ENCODE results near the gene PRKAG2.

The PRKAG2 gene

GRCh38 chr7:151814400-151815009 is 62.4 kb downstream of the PRKAG2 start:
- no peak for DNase-seq

GRCh38 chr7:151813997-151814396 is 62.9 kb downstream of the PRKAG2 start:
- no peak for DNase-seq

GRCh38 chr7:151813445-151813844 is 63.5 kb downstream of the PRKAG2 start:
- DNase-seq = no peak

DNA sequence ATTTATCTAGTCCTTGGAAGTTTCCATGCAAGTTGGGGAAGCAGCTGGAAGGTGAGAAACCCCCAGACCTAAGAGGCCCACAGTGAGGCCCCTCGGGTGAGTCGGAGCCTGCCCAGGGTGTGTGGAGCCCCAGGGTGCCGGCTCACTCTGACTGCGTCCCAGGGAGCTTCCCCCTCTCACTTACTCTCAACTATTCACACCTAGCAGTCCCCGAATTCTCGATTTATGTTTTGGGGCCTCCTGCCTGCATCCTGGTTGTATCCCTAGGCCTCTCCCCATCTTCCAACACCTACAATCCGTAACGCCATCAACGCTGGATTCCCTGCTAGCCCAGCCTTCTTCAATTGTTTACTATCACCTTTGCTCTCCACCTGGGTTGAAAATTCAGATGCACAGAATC is 63.9 kb downstream of the PRKAG2 start:
- DNase-seq = no peak

GRCh38 chr7:151810441-151811232 is 66.3 kb downstream of the PRKAG2 start:
- DNase-seq = no peak

GRCh38 chr7:151809864-151810170 is 67.1 kb downstream of the PRKAG2 start:
- DNase-seq = no peak

DNA sequence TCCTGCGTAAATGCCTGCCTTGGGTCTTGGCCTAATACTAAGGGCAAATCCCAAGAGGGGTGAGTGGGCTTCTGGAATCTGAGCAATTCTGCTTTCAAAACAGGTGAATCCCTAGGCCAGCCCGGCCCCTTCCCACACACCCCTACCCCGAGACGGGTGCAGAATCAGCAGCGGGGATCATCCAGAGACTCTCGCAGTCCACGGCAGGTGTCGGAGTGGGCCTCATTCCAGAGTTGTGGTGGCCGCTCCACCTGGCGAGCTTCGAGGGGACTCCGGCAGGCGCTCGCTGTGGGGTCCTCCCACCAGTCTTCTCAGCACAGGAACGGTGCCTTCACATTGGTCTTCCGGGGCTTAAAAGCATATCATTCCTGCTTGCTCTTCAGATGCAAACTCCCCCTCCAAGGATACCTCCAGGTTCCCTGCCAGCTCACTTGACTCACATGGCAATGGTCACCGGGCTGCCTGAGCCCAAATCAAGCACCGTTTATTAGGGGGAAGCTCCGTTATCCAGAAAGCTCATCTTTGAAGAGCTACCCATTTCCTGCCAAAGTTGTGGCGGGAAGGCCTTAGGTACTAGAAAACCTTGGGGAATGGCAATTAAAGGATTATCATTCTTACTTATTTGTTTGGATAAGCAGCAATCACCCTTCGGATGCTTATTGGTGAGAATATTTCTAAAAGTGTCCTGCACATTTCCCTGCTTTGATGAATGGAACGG is 67.6 kb downstream of the PRKAG2 start:
- no peak for DNase-seq

DNA sequence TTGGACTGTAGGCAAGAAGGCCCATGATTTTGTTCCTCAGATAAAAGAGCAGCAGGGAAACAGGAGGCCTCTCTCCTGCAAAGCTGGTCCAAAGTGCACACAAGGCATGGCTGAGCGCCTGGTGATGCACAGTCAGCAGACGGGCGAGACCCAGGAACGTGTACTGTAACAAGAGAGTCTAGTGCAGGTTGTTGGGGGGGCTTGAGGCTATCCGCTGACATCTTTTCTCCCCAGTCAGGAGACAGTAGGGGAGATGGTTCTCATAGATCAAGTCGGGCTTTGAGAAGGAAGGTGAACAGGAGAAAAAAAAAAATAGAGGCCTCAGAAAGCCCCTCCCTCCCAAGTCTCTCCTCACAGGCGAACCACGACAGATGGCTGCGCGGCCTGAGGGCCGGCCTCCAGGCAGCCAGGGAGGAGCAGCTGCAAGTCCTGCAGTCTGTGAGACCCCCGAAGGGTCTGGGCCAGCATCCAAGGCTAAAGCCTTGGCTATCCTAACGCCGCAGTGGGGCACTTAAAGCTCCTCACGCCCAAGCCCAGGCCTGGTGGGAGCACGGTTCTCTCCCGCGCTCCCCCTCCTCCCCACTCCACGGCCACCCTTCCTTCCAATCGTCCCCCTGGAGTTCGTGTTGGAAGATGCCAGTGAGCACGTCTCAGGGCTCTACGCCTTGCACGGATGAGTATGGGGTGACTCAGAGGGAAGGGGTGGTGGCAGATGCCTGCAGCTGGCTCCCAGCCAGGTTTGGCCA is 68.3 kb downstream of the PRKAG2 start:
- DNase-seq = no peak

DNA sequence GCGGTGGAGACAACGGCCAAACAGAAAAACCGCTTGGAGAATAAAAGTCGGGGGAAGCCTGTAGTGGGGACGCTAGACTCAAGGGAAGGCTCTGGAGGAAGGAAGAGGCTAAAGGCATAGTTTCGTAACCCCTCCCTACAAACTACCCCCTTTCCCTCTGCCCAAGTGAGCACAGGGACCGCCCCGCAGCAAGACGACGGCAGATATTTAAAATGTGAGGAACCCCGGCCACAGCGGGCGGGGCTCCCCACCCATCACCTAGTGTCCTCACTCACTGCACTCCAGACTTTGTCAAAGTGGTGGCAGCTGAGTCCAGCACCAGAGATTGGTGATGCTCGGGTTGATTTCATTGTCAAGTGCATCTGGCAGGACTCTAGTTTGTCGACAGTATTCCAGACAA is 69.1 kb downstream of the PRKAG2 start:
- DNase-seq = no peak

DNA sequence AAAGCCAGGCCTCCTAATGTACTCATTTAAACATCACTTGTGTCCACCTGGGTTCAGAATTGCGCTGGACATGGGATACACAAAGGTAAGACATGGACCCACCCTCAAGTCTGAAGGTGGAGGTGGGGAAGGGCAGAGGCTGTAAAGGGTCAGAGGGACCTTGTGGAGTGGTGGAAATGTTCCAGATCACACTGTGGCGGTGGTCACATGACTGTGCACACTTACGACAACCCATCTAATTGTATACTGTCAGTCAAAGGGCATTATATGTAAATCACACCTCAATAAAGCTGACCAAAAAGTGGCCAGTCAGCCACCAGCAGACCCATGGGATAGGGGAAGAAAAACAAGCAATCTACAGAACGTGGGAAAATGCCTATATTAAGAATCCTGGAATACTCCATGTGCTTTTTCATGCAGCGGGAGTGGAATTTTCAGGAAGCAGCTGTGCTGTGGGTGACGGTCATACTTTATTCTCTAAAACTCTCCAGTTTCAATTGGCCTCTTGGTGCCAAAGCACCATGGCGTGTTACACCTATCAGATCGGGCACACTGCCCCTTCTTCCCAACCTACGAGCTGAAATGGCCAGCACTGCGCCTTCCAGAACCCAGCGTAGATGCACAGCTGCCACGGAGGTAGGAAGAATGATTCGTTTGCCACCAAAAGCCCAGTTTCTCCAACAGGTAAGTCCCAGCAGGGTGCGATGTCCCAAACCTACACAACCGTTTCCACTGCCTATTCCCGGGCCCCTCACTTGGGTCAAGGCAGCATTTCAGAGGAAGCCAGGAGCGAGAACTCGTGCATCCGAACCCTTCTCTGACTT is 69.8 kb downstream of the PRKAG2 start:
- no peak for DNase-seq

DNA sequence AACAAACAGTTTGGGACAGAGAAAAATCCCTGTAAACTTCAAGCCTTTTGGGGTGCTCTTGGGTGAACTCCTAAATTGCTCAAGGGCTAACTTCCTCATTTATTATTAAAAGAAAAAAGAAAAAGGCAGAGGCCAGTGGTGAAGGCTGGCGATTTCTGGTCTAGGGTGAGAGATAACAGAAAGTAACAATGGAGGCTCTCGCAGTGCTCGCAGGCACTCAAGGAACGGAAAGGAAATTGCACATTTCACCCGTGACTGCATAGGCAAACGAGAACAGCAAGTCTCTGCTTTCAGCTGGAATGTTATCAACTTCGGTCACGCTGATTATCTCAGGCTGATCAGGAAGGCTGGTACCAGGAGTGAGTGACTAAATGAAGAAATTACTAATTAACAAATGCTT is 70.7 kb downstream of the PRKAG2 start:
- DNase-seq = no peak

- no peak for DNase-seq
Observed at GRCh38 chr7:151805191-151805590, 71.7 kb downstream of the PRKAG2 start.

DNA sequence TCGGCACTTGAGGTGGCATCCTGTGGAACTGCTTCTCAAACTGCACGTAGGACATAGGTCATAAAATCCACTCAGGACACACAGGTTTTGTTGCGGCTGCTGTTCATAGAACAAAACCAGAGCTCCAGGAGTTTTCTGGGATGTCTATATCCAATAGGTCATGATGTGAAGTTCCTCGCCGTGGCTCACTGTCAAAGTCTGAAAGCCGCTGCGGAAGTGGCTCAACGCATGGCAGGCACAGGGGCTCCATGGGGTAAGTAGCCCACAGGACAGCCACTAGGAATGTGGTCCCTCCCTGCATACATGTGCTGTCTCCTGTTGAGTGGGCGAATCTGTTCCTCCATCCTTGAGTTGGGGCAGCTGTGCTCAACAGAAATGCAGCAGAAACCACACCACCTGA is 72.2 kb downstream of the PRKAG2 start:
- DNase-seq = no peak

GRCh38 chr7:151803841-151804240 is 73.1 kb downstream of the PRKAG2 start:
- no peak for DNase-seq

- no peak for DNase-seq
Observed at GRCh38 chr7:151802469-151802846, 74.5 kb downstream of the PRKAG2 start.

- DNase-seq = no peak
Observed at GRCh38 chr7:151801782-151802468, 75.0 kb downstream of the PRKAG2 start.

DNA sequence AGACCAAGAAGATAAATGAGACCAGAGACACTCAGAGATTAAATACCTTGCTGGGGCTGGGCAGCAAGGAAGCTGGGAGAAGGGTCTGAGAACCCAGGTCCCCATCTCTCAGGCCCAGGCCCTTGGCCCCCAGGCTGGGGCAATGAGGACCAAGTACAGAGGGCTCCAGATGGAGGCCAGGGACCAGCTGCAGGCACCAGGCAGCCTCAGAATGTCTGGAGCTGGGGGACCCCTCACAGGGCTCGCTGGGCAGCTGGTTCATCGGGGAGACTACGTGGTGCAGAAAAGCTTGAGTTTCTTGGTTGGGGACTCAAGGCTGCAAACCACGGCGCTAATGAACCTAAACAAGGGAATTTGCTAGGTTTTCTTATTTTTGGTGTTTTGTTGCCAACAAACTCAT is 75.6 kb downstream of the PRKAG2 start:
- DNase-seq = no peak

- no peak for DNase-seq
Observed at GRCh38 chr7:151800861-151801260, 76.1 kb downstream of the PRKAG2 start.

- no peak for DNase-seq
Observed at GRCh38 chr7:151800391-151800790, 76.5 kb downstream of the PRKAG2 start.

- DNase-seq = no peak
Observed at GRCh38 chr7:151799506-151799905, 77.4 kb downstream of the PRKAG2 start.

DNA sequence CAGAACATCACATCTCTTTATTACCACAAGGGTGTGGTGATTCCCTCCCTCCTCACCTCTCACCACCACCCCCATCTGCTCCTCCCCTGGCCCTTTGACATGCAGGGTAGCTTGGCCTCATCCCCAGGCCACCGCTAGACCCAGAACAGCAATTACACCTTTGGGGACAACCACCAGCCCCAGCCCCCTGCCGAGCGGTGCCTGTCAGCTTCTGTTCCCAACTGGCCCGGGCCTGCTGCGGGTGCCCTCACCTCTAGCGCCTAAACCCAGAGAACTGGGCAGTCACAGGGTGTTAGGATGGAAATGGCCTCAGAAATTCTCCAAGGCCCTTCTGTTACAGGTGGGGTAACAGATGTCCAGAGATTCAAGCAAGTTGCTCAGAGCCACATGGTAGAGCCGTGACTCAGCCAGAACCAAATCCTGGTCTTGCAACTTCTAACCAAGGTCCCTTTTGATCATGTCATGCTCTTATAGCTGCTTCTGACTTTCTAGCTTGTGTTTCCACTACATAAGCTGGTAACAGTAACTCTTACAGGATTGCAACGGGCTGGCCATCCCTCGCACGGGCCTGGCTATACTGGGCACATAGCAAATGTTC is 78.0 kb downstream of the PRKAG2 start:
- no peak for DNase-seq
